Measurements from ENCODE around the gene DOCK9. TPM values are rescaled to one million over a fixed set of nuclear protein-coding genes. Genes with fewer than 3 reads are reported as not detected.
A peak's percentile ranks its signal among the peaks of the same experiment; 100 is the strongest.

DOCK9 gene
- polyA plus RNA-seq, 1 experiment, result 14.5 TPM

GRCh38 chr13:98997738-98998641, 20.1 kb upstream of the DOCK9 start:
- H3K36me3 ChIP-seq (ENCODE audit: control insufficient read depth, insufficient read depth, low read length), result no peaks in the 10 kb centered on the region
- POLR2A ChIA-PET, result no interaction called here
- no peak overlapping the region for H3K4me3 ChIP-seq (ENCODE audit: low read depth, low read length)
- no peaks in the 10 kb centered on the region; the same call in 1 of the 2 replicates for H3K27me3 ChIP-seq (ENCODE audit: control insufficient read depth, insufficient read depth, low read length)
- no peak for TF ChIP-seq CTCF (IDR thresholded peaks at IDR 0.05; ENCODE audit: insufficient read depth, low read depth, low read length)
- DNase-seq (ENCODE audit: low read depth), result peak; percentile 31
- CTCF ChIA-PET, result interaction anchor here (1.1 kb wide), 1 partner anchor 19 kb away, joined by 4 read pairs; no protein-coding TSS in a partner anchor

- no peak for TF ChIP-seq CTCF (IDR thresholded peaks at IDR 0.05; ENCODE audit: insufficient read depth, low read depth, low read length)
- CTCF ChIA-PET, result interaction anchor here (1.1 kb wide), 1 partner anchor 19 kb away, joined by 4 read pairs; no protein-coding TSS in a partner anchor
- no peak for DNase-seq (ENCODE audit: low read depth)
Observed at GRCh38 chr13:98997011-98997730, 19.3 kb upstream of the DOCK9 start.

GRCh38 chr13:98996046-98996445, 18.2 kb upstream of the DOCK9 start:
- DNase-seq (ENCODE audit: low read depth), result no peak
- ChIA-PET POLR2A (no interaction called here), CTCF (interaction anchor here (1.0 kb wide), 1 partner anchor 14 kb away, joined by 3 read pairs; no protein-coding TSS in a partner anchor)
- TF ChIP-seq CTCF (IDR thresholded peaks at IDR 0.05; ENCODE audit: insufficient read depth, low read depth, low read length), result no peak
- H3K36me3 ChIP-seq (ENCODE audit: control insufficient read depth, insufficient read depth, low read length), result no peaks in the 10 kb centered on the region
- no peak overlapping the region for H3K4me3 ChIP-seq (ENCODE audit: low read depth, low read length)
- H3K27me3 ChIP-seq (ENCODE audit: control insufficient read depth, insufficient read depth, low read length), result no peaks in the 10 kb centered on the region

More at GRCh38 chr13:98997011-98997730, 19.3 kb upstream of the DOCK9 start:
- POLR2A ChIA-PET, result interaction anchor here (0.6 kb wide), 1 partner anchor 1664 kb away, joined by 3 read pairs; no protein-coding TSS in a partner anchor
- Histone ChIP-seq H3K27me3 (ENCODE audit: control insufficient read depth, insufficient read depth, low read length) (no peaks in the 10 kb centered on the region), H3K36me3 (ENCODE audit: control insufficient read depth, insufficient read depth, low read length) (no peaks in the 10 kb centered on the region), H3K4me3 (ENCODE audit: low read depth, low read length) (no peak overlapping the region)

- ChIA-PET POLR2A (no interaction called here), CTCF (interaction anchor here (1.0 to 1.8 kb wide), 2 partner anchors 10 to 13 kb away, joined by 3 to 4 read pairs; no protein-coding TSS in a partner anchor)
- Histone ChIP-seq H3K27me3 (ENCODE audit: control insufficient read depth, insufficient read depth, low read length) (no peaks in the 10 kb centered on the region), H3K36me3 (ENCODE audit: control insufficient read depth, insufficient read depth, low read length) (no peaks in the 10 kb centered on the region), H3K4me3 (ENCODE audit: low read depth, low read length) (no peak overlapping the region)
- no peak for TF ChIP-seq CTCF (IDR thresholded peaks at IDR 0.05; ENCODE audit: insufficient read depth, low read depth, low read length)
- no peak for DNase-seq (ENCODE audit: low read depth)
Observed at GRCh38 chr13:98994896-98995295, 17.0 kb upstream of the DOCK9 start.

GRCh38 chr13:98994080-98994479, 16.2 kb upstream of the DOCK9 start:
- H3K27me3 ChIP-seq (ENCODE audit: control insufficient read depth, insufficient read depth, low read length), result no peaks in the 10 kb centered on the region
- no peak for DNase-seq (ENCODE audit: low read depth)
- H3K36me3 ChIP-seq (ENCODE audit: control insufficient read depth, insufficient read depth, low read length), result no peaks in the 10 kb centered on the region
- ChIA-PET CTCF (interaction anchor here (1.8 kb wide), 1 partner anchor 9 kb away, joined by 4 read pairs; no protein-coding TSS in a partner anchor), POLR2A (no interaction called here)
- TF ChIP-seq CTCF (IDR thresholded peaks at IDR 0.05; ENCODE audit: insufficient read depth, low read depth, low read length), result no peak
- no peak overlapping the region for H3K4me3 ChIP-seq (ENCODE audit: low read depth, low read length)

Data from BJ (cell line).